Neuronal stem cell (in vitro differentiated cells): ENCODE data around the gene HOXA10.
A peak's percentile ranks its signal among the peaks of the same experiment; 100 is the strongest.

ENCODE experiments used
- DNase-seq: peaks from one replicate; pipeline ENCODE4 v3.0.0-alpha.2; 2013; ENCODE audit warnings: low spot score
- H2AFZ ChIP-seq: one replicate; pipeline ENCODE4 v1.6.1; 2013; ENCODE audit warnings: mild to moderate bottlenecking, low read length, inconsistent platforms
- H2AK5ac ChIP-seq: 2 replicates; pipeline ENCODE4 v1.6.1; 2013; ENCODE audit warnings: low read depth, mild to moderate bottlenecking, inconsistent platforms, low read length, moderate library complexity, mixed read lengths
- H2BK120ac ChIP-seq: 2 replicates; pipeline ENCODE4 v1.6.1; 2013; ENCODE audit warnings: low read depth, mild to moderate bottlenecking, inconsistent platforms, low read length, moderate library complexity, mixed read lengths
- H2BK12ac ChIP-seq: one replicate; pipeline ENCODE4 v1.6.1; 2013; ENCODE audit warnings: low read length, inconsistent platforms
- H2BK15ac ChIP-seq: 2 replicates; pipeline ENCODE4 v1.6.1; 2013; ENCODE audit warnings: mild to moderate bottlenecking, low read length, inconsistent platforms, mixed read lengths
- H2BK5ac ChIP-seq: one replicate; pipeline ENCODE4 v1.6.1; 2013; ENCODE audit warnings: inconsistent platforms, mild to moderate bottlenecking, low read length, moderate library complexity
- H3K14ac ChIP-seq: one replicate; pipeline ENCODE4 v1.6.1; 2013; ENCODE audit warnings: low read length, inconsistent platforms
- H3K18ac ChIP-seq: 2 replicates; pipeline ENCODE4 v1.6.1; 2013; ENCODE audit warnings: low read length, inconsistent platforms
- H3K23ac ChIP-seq: 2 replicates; pipeline ENCODE4 v1.6.1; 2013; ENCODE audit warnings: low read depth, mild to moderate bottlenecking, mixed read lengths, low read length, inconsistent platforms; ENCODE audit not compliant: poor library complexity
- H3K27ac ChIP-seq: replicated peaks from 3 replicates; pipeline ENCODE4 v1.5.1; 2013; ENCODE audit warnings: low read length, inconsistent platforms
- H3K27me3 ChIP-seq, 3 experiments: 2 replicates each; pipeline ENCODE4 v1.6.1; 2013; ENCODE audit warnings: low read length in 3 of 3, mild to moderate bottlenecking in 2 of 3, inconsistent platforms in 1 of 3, low read depth in 1 of 3, mixed read lengths in 1 of 3, moderate library complexity in 1 of 3; ENCODE audit not compliant: control insufficient read depth in 3 of 3, insufficient read depth in 3 of 3
- H3K36me3 ChIP-seq, 2 donors: replicated peaks in 1 of 2; 2 replicates each; pipeline ENCODE4 v1.6.1; 2013; ENCODE audit warnings: low read length in 2 of 2; ENCODE audit not compliant: control insufficient read depth in 2 of 2, insufficient read depth in 2 of 2
- H3K4ac ChIP-seq: 2 replicates; pipeline ENCODE4 v1.6.1; 2013; ENCODE audit warnings: inconsistent platforms, mild to moderate bottlenecking, low read length, moderate library complexity
- H3K4me1 ChIP-seq, 2 donors: 1 replicate in 1 of 2; 2 replicates in 1 of 2; pipeline ENCODE4 v1.6.1; 2013; ENCODE audit warnings: low read length in 2 of 2, low read depth in 1 of 2; ENCODE audit not compliant: control insufficient read depth in 2 of 2, insufficient read depth in 1 of 2
- H3K4me2 ChIP-seq: one replicate; pipeline ENCODE4 v1.6.1; 2013; ENCODE audit warnings: mild to moderate bottlenecking, low read length, inconsistent platforms; ENCODE audit not compliant: insufficient read depth, poor library complexity, severe bottlenecking
- H3K4me3 ChIP-seq, 2 donors: 2 replicates each; pipeline ENCODE4 v1.5.1; 2013; ENCODE audit warnings: low read length in 2 of 2, mild to moderate bottlenecking in 2 of 2, inconsistent platforms in 1 of 2, moderate library complexity in 1 of 2
- H3K79me1 ChIP-seq: one replicate; pipeline ENCODE4 v1.6.1; 2013; ENCODE audit warnings: low read depth, mild to moderate bottlenecking, inconsistent platforms, low read length, moderate library complexity
- H3K9ac ChIP-seq: one replicate; pipeline ENCODE4 v1.6.1; 2013; ENCODE audit warnings: mild to moderate bottlenecking, low read depth, low read length, inconsistent platforms; ENCODE audit not compliant: poor library complexity
- H3K9me3 ChIP-seq, 2 donors: replicated peaks in 1 of 2; 2 replicates each; pipeline versions ENCODE3 to v1.6.1; 2013; ENCODE audit warnings: low read length in 2 of 2, mild to moderate bottlenecking in 2 of 2, inconsistent platforms in 1 of 2, low read depth in 1 of 2, mixed read lengths in 1 of 2, moderate library complexity in 1 of 2; ENCODE audit not compliant: control insufficient read depth in 2 of 2, insufficient read depth in 1 of 2
- H4K8ac ChIP-seq: one replicate; pipeline ENCODE4 v1.6.1; 2013; ENCODE audit warnings: low read depth, mild to moderate bottlenecking, inconsistent platforms, low read length, moderate library complexity
- H4K91ac ChIP-seq: one replicate; pipeline ENCODE4 v1.6.1; 2013; ENCODE audit warnings: low read length, low read depth, mild to moderate bottlenecking, inconsistent platforms; ENCODE audit not compliant: poor library complexity
- WGBS, 2 donors: extraction: QIAGEN DNeasy Blood & Tissue Kit; methylation state at CpG; one replicate each; pipeline ENCODE4 v1.1.7; 2013; ENCODE audit warnings: missing lambda C conversion rate in 2 of 2, mixed read lengths in 1 of 2; ENCODE audit not compliant: insufficient read length in 2 of 2, insufficient replicate concordance in 1 of 2; ENCODE audit errors: extremely low coverage in 2 of 2; 5-methylcytosine and 5-hydroxymethylcytosine counted together

Gene HOXA10

DNA sequence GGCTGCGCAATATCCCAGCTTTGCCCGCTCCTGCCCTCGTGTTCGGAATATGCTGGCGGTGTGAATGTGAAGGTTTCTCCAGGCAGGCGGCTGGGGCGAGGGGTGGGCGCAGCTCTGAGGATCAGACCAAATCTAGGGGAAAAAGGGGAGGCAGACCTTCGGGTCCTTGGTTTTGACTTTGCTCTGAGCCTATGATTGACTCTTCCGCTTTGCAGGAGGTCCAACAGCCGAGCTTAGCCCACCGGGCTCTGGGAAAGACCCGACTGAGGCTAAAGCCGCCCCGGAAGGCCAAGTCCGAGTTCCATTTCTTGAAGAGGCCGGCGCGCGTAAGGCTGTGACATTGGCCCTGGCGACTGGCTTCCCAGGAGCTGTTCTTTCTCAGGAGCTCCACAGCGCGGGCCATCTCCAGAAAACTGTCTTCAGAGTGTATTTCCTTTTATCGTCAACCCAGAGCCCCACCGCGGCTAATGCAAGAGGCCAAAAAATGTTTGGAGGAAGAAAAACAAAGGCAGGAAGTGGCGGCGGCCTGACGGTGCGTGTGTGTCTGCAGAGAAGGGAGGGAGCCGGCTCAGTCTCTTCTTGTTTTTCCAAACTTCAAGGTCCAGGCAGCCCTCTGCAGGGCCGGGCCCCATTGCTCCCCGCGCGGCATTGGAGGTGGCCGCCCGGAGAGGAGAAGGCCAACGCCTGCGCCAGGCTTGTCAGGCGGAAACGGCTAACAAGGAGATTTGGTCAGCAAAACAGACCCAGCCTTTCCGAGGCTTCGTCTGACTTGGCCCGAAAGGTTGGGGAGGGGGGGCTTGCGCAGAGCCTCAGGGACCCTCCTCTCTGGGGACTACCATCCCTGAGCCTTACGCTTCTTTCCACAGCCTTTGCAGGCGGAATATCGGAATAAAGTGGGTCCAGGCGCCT lies 14.5 kb upstream of the HOXA10 start:
- Histone ChIP-seq H3K9me3 (peaks cover 2 to 6% of the 10 kb centered on the region in 2 donors), H3K18ac (no peak overlapping the region), H2BK5ac (no peak overlapping the region), H3K4me2 (no peak overlapping the region), H3K79me1 (no peaks in the 10 kb centered on the region), H3K23ac (no peak overlapping the region), H4K91ac (no peak overlapping the region), H2BK12ac (no peak overlapping the region), H2AFZ (peak overlapping the region; percentile 80), H3K27ac (no peak overlapping the region), H3K9ac (no peak overlapping the region), H2BK120ac (no peak overlapping the region), H3K4ac (no peak overlapping the region), H3K27me3 (peaks cover 84 to 99% (median 98%) of the 10 kb centered on the region in 3 experiments), H3K4me1 (peaks cover 0 to 3% of the 10 kb centered on the region in 2 donors), H4K8ac (no peak overlapping the region), H3K4me3 (peak overlapping the region in 1 of 2 donors; percentile 12), H2BK15ac (no peak overlapping the region), H2AK5ac (no peak overlapping the region), H3K14ac (no peak overlapping the region), H3K36me3 (no peaks in the 10 kb centered on the region)
- no peak for DNase-seq
- no CpG with 5 or more reads among the region's 49 CpGs for WGBS, 2 donors

DNA sequence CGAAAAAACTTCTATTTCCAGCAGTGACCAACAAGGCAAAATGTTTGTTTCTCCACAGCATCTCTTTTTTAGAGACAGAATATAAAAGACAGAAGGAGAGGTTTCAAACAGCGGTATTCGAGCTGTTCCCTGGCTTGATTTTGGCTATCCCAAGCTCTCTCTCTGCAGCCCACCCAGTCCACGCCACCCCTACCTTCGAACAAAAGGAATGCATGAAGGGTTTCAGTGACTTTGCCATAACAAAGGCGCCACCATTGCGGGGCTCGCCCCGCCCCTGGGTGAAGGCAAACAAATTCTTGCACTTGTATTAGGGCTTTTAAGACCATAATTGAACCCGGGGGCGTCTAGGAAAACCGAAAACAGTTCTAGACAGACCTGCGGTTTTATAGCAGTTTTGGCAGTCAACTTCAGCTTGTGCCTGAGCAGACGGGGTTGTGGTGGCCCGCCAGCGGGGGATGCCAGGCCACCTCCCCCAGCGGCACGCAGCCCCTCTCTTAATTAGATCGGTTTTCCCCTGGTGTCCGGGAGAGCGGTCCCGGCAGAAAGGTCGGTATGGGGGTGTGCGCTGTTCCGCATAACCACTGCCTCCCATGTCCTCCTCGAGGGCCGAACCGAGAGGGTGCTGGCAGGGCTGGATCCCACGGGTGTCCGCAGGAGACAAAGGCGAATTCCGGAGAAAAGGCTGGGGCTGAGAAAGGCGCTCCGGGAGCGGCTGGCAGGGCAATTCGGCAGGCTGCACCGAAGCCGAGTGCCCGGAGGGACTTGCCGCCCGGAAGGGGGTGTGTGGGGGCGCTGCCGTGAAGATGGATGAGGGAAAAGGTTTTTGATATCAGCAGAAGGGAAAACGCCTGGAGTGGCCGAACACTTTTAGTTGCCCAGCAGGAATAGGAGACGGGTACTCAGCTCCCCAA lies 13.6 kb upstream of the HOXA10 start:
- H3K27me3 ChIP-seq = peaks cover 85 to 99% (median 98%) of the 10 kb centered on the region in 3 experiments
- no peak overlapping the region for H3K27ac ChIP-seq
- peak overlapping the region; percentile 80 for H2AFZ ChIP-seq

DNA sequence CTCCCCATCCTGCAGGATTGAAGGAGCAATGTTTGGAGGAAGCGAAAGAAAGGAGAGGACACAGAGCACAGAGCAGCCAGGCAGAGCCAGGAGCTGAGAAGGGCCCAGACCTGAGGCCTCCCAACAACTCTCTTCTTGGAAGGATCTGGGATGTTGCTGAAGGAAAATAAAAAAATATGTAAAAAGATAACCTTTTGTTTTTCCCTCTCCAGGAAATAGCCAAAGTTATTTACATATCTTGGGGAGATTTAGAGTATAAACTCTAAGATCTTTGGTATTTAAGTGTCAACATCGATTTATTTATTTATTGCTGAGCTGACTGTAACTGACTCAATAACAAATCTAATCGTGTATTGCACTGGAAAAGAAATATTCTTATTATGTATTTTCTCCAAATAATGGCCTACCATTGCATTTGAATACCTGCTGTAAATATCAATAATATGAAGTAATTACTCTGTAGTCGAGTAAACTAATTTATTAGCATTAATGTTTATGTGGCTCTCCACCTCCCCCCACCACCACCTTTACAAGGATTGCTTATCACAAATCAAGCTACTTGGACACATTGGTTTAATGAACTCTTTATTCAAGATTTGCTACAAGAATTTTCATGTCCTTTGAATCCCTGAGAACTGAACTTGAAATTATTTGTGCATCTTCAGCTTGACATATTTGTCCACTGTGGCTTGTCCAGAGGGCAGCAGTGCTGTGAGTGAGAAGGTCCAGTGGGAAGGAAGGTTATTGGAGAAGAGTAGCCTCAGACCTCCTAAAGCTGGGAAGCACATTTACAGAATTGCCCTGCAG lies 12.8 kb upstream of the HOXA10 start:
- H3K4ac ChIP-seq = no peak overlapping the region
- no peak overlapping the region for H2BK5ac ChIP-seq
- H3K18ac ChIP-seq = no peak overlapping the region
- H3K9ac ChIP-seq = no peak overlapping the region
- H3K27me3 ChIP-seq = peaks cover 85 to 99% (median 98%) of the 10 kb centered on the region in 3 experiments
- H3K9me3 ChIP-seq = peaks cover 2 to 6% of the 10 kb centered on the region in 2 donors
- no peak overlapping the region for H3K4me2 ChIP-seq
- no peak overlapping the region for H2AFZ ChIP-seq
- no peak overlapping the region for H2AK5ac ChIP-seq
- no peaks in the 10 kb centered on the region for H3K79me1 ChIP-seq
- no peak for DNase-seq
- H4K91ac ChIP-seq = no peak overlapping the region
- H3K36me3 ChIP-seq = no peaks in the 10 kb centered on the region
- H3K4me3 ChIP-seq = no peak overlapping the region
- H3K14ac ChIP-seq = no peak overlapping the region
- WGBS, 2 donors = no CpG with 5 or more reads among the region's 4 CpGs
- H2BK12ac ChIP-seq = no peak overlapping the region
- H2BK15ac ChIP-seq = no peak overlapping the region
- H2BK120ac ChIP-seq = no peak overlapping the region
- no peak overlapping the region for H3K27ac ChIP-seq
- no peak overlapping the region for H4K8ac ChIP-seq
- H3K4me1 ChIP-seq = peaks cover 0 to 3% of the 10 kb centered on the region in 2 donors
- no peak overlapping the region for H3K23ac ChIP-seq

More for the DNA sequence above, 13.6 kb upstream of the HOXA10 start:
- H3K14ac ChIP-seq = no peak overlapping the region
- H2AK5ac ChIP-seq = no peak overlapping the region
- H3K4ac ChIP-seq = no peak overlapping the region
- no peak overlapping the region for H2BK120ac ChIP-seq
- peak overlapping the region; percentile 6 for H3K23ac ChIP-seq
- H2BK15ac ChIP-seq = no peak overlapping the region
- no CpG with 5 or more reads among the region's 46 CpGs for WGBS, 2 donors
- no peak overlapping the region for H4K91ac ChIP-seq
- H3K4me3 ChIP-seq = no peak overlapping the region
- H3K4me1 ChIP-seq = peaks cover 0 to 3% of the 10 kb centered on the region in 2 donors
- no peak overlapping the region for H2BK5ac ChIP-seq
- no peaks in the 10 kb centered on the region for H3K36me3 ChIP-seq
- peaks cover 2 to 6% of the 10 kb centered on the region in 2 donors for H3K9me3 ChIP-seq
- no peaks in the 10 kb centered on the region for H3K79me1 ChIP-seq
- H4K8ac ChIP-seq = no peak overlapping the region
- no peak for DNase-seq
- no peak overlapping the region for H2BK12ac ChIP-seq
- no peak overlapping the region for H3K18ac ChIP-seq
- no peak overlapping the region for H3K9ac ChIP-seq
- no peak overlapping the region for H3K4me2 ChIP-seq
